Keratinocyte (primary cell): ENCODE measurements around the gene SAMD11.

Experiments used
- CTCF ChIP-seq, 3 experiments: IDR thresholded peaks in 1 of 3; conservative IDR thresholded peaks in 1 of 3; optimal IDR thresholded peaks in 1 of 3; 2 replicates in 2 of 3; 3 replicates in 1 of 3; pipeline versions ENCODE3 to v1.5.1; 2011; ENCODE audit warnings: low read length in 3 of 3, mild to moderate bottlenecking in 3 of 3, moderate library complexity in 2 of 3, control low read depth in 1 of 3, inconsistent platforms in 1 of 3; ENCODE audit not compliant: insufficient read depth in 2 of 3; ENCODE audit errors: extremely low read depth in 1 of 3
- EZH2 ChIP-seq: IDR thresholded peaks from one replicate; pipeline ENCODE4 v1.6.1; 2012; ENCODE audit warnings: inconsistent platforms, mild to moderate bottlenecking, low read length, moderate library complexity

DNA sequence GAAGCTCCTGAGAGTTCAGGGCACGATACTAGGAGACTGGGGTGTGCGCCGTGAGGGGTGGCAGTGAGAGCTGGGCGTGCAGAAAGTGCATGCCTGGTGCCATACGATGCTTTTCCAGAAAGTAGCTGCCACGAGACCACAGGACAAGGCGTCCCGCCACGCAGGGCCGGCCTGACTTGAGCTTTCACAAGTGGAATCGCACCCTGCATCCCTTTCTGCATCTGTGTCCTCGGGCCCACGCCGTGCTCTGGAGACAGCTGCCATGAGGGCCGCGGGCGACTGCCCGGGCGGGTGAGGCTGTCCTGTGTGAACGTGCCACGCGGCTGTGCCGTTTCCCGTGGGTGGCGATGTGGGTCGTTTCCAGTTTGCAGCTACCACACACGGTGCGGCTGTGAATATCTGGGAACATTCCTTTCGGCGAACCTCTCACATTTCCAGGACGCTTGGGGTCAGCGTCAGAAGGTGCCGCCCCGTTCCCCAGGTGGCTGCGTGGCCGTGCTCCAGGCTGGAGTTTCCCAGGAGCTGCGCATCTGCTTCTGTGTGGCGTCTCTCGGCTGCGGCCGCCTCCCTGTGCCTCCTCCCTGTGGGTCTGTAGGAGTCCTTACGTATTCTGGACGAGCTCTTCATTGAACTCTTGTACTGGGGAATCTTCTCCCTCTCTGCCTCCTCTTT, 59.2 kb downstream of the SAMD11 start:
- TF ChIP-seq EZH2 (peak; percentile 86), CTCF (optimal IDR thresholded peaks at IDR 0.05 in 1 of 3, IDR thresholded peaks at IDR 0.05 in 1 of 3, conservative IDR thresholded peaks at IDR 0.05 in 1 of 3; ENCODE audit: extremely low read depth in 1 of 3, insufficient read depth in 2 of 3, low read length in 3 of 3) (no peak)
